HG03066 (cell line): ENCODE measurements around the gene NCOR1.
"Not testable (repeated sequence)": the region's sequence is repeated elsewhere in the genome, so short reads cannot be mapped to it uniquely, and the experiment has no call there.

ENCODE experiments used
- ATAC-seq: cut with Tn5 transposase; IDR thresholded peaks from one replicate; pipeline ENCODE4 v1.9.1; 2021; ENCODE audit warnings: low read depth; ENCODE audit not compliant: unreplicated experiment

The NCOR1 gene

GRCh38 chr17:16101440-16101839, 113.9 kb downstream of the NCOR1 start:
- no peak for ATAC-seq

- no peak for ATAC-seq
These were observed 114.5 kb downstream of the NCOR1 start for GRCh38 chr17:16100737-16101400.

GRCh38 chr17:16091773-16092172, 123.6 kb downstream of the NCOR1 start:
- no peak for ATAC-seq

GRCh38 chr17:16086957-16087356, 128.4 kb downstream of the NCOR1 start:
- no peak for ATAC-seq

- ATAC-seq, result no peak
These were observed 130.2 kb downstream of the NCOR1 start for GRCh38 chr17:16085066-16085699.

- ATAC-seq, result no peak
These were observed 132.1 kb downstream of the NCOR1 start for GRCh38 chr17:16083223-16083622.

GRCh38 chr17:16081507-16082087, 133.7 kb downstream of the NCOR1 start:
- ATAC-seq, result no peak

GRCh38 chr17:16080366-16080765, 135.0 kb downstream of the NCOR1 start:
- ATAC-seq, result no peak

- no peak for ATAC-seq
These were observed 139.4 kb downstream of the NCOR1 start for GRCh38 chr17:16075949-16076348.

- ATAC-seq, result no peak
These were observed 140.9 kb downstream of the NCOR1 start for GRCh38 chr17:16074423-16074822.

GRCh38 chr17:16073845-16074244, 141.5 kb downstream of the NCOR1 start:
- no peak for ATAC-seq

- ATAC-seq, result no peak
These were observed 143.3 kb downstream of the NCOR1 start for GRCh38 chr17:16072031-16072430.

- no peak for ATAC-seq
These were observed 147.0 kb downstream of the NCOR1 start for GRCh38 chr17:16068323-16068722.

GRCh38 chr17:16066125-16066524, 149.2 kb downstream of the NCOR1 start:
- ATAC-seq, result no peak

GRCh38 chr17:16061631-16062030, 153.7 kb downstream of the NCOR1 start:
- ATAC-seq, result no peak

- not testable (repeated sequence) for ATAC-seq
These were observed 160.2 kb downstream of the NCOR1 start for GRCh38 chr17:16055139-16055538.

- ATAC-seq, result no peak
These were observed 162.8 kb downstream of the NCOR1 start for GRCh38 chr17:16052486-16052885.

- no peak for ATAC-seq
These were observed 164.5 kb downstream of the NCOR1 start for GRCh38 chr17:16050844-16051243.

- ATAC-seq, result no peak
These were observed 166.4 kb downstream of the NCOR1 start for GRCh38 chr17:16048811-16049449.

GRCh38 chr17:16046966-16047365, 168.4 kb downstream of the NCOR1 start:
- no peak for ATAC-seq

GRCh38 chr17:16044487-16044886, 170.8 kb downstream of the NCOR1 start:
- ATAC-seq, result no peak
